Epithelial cell of proximal tubule (primary cell): Measurements from ENCODE around the gene ADD2. TPM values are rescaled to one million over a fixed set of nuclear protein-coding genes. Genes with fewer than 3 reads are reported as not detected.
A peak's percentile ranks its signal among the peaks of the same experiment; 100 is the strongest.

Source experiments
- DNase-seq: peaks from one replicate; pipeline ENCODE4 v3.0.0-alpha.2; 2011; ENCODE audit warnings: low read depth
- H3K4me3 ChIP-seq: 2 replicates; pipeline ENCODE4 v1.5.1; 2011; ENCODE audit warnings: low read depth, mild to moderate bottlenecking, low read length
- total RNA-seq: library from RNA; depleted of rRNA; stranded (reverse); fragments of >200 nt; gene quantifications from 2 replicates; pipeline ENCODE4 v1.2.3, GENCODE V29; 2015
- TF ChIP-seq, protein P1 (sequence below): conservative IDR thresholded peaks from 2 replicates; pipeline ENCODE4 v1.5.1; 2012; ENCODE audit warnings: low read depth, mild to moderate bottlenecking, low read length

ADD2 gene
- total RNA-seq, 1 donor from 2014 or later = 21.3 TPM

DNA sequence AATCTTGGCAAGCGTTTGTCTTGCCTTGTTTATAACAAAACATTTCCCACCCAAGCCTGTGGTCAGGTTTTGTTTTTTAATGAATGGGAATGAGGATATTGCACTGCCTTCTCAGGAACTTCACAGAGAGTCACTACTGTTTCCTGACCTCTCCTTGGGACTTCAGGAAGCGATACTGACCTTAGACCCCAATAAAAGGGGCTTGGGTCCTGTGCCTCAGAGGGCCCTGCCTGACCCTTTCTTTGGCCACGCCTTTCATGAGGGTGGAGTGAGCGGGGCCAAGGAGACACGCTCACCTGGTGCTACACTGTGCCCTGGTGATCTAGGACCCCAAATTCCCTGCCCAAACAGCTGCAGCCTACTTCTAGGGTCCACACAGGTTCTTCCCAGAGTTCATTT lies 121.6 kb downstream of the ADD2 start:
- TF ChIP-seq, protein P1, sequence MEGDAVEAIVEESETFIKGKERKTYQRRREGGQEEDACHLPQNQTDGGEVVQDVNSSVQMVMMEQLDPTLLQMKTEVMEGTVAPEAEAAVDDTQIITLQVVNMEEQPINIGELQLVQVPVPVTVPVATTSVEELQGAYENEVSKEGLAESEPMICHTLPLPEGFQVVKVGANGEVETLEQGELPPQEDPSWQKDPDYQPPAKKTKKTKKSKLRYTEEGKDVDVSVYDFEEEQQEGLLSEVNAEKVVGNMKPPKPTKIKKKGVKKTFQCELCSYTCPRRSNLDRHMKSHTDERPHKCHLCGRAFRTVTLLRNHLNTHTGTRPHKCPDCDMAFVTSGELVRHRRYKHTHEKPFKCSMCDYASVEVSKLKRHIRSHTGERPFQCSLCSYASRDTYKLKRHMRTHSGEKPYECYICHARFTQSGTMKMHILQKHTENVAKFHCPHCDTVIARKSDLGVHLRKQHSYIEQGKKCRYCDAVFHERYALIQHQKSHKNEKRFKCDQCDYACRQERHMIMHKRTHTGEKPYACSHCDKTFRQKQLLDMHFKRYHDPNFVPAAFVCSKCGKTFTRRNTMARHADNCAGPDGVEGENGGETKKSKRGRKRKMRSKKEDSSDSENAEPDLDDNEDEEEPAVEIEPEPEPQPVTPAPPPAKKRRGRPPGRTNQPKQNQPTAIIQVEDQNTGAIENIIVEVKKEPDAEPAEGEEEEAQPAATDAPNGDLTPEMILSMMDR = no peak
- DNase-seq = no peak
- no peak overlapping the region for H3K4me3 ChIP-seq

GRCh38 chr2:70645733-70646419 lies 122.1 kb downstream of the ADD2 start:
- TF ChIP-seq, protein P1 = peak; percentile 38
- DNase-seq = no peak
- no peak overlapping the region for H3K4me3 ChIP-seq

- H3K4me3 ChIP-seq = no peak overlapping the region
- TF ChIP-seq, protein P1 = peak; percentile 71
- no peak for DNase-seq
Observed at GRCh38 chr2:70643715-70644114, 124.3 kb downstream of the ADD2 start.

DNA sequence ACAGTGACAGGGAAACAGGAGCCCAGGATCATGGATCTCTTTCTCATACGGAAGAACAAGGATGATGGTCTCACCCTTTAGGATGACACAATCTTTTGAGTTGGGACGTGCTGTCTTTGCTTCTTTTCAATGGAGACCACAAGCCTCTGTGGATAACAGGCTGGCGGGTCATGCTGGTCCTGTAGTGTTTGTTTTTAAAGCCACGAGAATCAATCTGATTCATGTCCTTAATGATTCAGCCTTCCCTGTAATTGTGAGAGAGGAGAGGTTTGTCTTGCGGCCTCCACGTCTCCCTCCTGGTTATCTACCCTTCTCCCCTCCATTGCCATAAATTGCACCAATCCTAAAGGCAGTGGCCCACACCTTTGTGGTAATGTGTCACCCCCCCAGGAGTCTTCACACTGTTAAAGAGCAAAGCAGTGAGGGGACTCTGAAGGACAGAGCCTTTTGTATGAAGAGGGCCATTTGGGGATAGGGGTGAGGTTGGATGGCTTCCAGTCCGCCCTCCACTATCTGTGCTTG lies 126.7 kb downstream of the ADD2 start:
- TF ChIP-seq, protein P1 = no peak
- no peak for DNase-seq
- no peak overlapping the region for H3K4me3 ChIP-seq

DNA sequence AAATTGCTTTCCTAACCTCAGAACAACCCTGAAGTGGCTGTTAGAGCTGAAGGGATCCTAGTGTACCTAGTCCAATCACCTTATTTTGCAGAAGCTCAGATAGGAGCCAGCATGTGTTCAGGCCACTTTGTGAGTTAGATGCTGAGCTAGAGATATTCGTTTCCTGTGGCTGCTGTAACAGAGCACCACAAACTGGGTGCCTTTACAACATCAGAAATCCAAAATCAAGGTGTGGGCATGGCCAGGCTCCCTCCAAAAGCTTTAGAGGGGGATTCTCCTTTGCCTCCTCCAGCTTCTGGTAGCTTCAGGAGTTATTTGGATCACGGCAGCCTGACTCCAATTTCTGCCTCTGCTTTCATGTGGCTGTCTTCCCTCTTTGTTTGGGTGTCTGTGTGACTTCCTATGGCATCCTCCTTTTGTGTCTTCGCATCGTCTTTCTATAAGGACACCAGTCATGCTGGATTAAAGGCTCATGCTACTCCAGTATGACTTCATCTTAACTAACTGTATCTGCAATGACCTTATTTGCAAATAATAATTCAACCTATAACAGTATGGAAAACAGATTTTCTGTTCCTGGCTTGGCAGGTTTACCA lies 128.1 kb downstream of the ADD2 start:
- no peak for DNase-seq
- no peak overlapping the region for H3K4me3 ChIP-seq
- TF ChIP-seq, protein P1 = no peak

DNA sequence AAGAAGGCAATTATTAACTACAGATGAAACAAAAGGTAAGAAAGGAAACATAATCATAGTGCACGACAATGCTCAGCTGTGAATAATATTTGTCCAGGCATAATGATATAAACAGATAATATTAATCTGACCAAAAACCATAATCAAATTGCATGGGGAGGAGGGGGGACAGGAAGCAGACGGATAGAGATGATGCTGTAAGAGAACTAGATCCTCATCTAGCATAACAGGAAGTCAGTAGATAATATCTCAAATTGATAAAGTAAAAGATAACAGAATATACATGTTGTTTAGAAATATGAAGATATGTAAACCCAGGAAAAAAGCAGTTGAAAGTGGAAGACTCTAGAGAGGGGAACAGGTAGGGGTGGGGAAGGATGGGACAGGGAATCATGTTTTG lies 129.4 kb downstream of the ADD2 start:
- H3K4me3 ChIP-seq = no peak overlapping the region
- no peak for DNase-seq
- TF ChIP-seq, protein P1 = no peak

DNA sequence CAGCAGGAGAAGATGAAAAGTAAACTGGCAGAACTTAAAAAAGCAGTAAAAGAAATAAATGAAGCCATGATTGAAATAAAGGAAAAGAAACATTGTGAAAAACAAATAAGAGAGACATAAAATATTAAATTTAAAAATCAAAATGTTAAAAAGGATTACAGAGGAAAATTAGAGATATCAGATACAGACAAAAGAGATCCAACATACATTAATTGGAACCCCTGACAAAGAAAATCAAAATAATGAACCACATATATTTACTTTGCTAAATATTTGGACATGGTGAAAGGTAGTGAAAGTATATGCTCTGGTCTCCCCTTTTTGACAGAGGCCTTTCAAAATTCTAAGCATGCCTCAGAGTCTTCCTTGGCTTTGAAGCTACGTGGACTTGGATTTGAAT lies 134.5 kb downstream of the ADD2 start:
- no peak for DNase-seq
- TF ChIP-seq, protein P1 = no peak

More for the DNA sequence above, 134.5 kb downstream of the ADD2 start:
- H3K4me3 ChIP-seq = no peak overlapping the region
